Loucy (cell line): ENCODE data around the gene PHACTR2.

ENCODE experiments used
- H2AFZ ChIP-seq: fragments of 200-600 bp; sonication (generic); 2 replicates; pipeline ENCODE4 v1.6.0; 2016; ENCODE audit warnings: antibody characterized with exemption, mild to moderate bottlenecking, low read length, moderate library complexity
- H3F3A ChIP-seq: fragments of 200-600 bp; 2 replicates; pipeline ENCODE4 v1.6.0; 2016; ENCODE audit warnings: antibody characterized with exemption, low read depth, mild to moderate bottlenecking
- H3K27me3 ChIP-seq: fragments of 200-600 bp; sonication (generic); 2 replicates; pipeline ENCODE4 v1.6.1; 2014; ENCODE audit warnings: low read length, mild to moderate bottlenecking; ENCODE audit not compliant: insufficient read depth, poor library complexity, severe bottlenecking
- H3K36me3 ChIP-seq: fragments of 200-600 bp; sonication (generic); 2 replicates; pipeline ENCODE4 v1.6.1; 2016; ENCODE audit warnings: low read length; ENCODE audit not compliant: insufficient read depth
- H3K4me1 ChIP-seq: fragments of 200-600 bp; sonication (generic); 2 replicates; pipeline ENCODE4 v1.5.1; 2014; ENCODE audit warnings: low read length, mild to moderate bottlenecking; ENCODE audit not compliant: insufficient read depth, poor library complexity, severe bottlenecking
- H3K4me2 ChIP-seq: fragments of 200-600 bp; sonication (generic); 2 replicates; pipeline ENCODE4 v1.6.0; 2014; ENCODE audit warnings: antibody characterized with exemption, low read length, low read depth, mild to moderate bottlenecking; ENCODE audit not compliant: poor library complexity, severe bottlenecking
- H3K4me3 ChIP-seq: fragments of 200-600 bp; sonication (generic); 2 replicates; pipeline ENCODE4 v1.5.1; 2014; ENCODE audit warnings: low read length, mild to moderate bottlenecking, mixed read lengths; ENCODE audit not compliant: poor library complexity, severe bottlenecking
- H3K79me2 ChIP-seq: fragments of 200-600 bp; sonication (generic); 2 replicates; pipeline ENCODE4 v1.6.1; 2014; ENCODE audit warnings: low read length; ENCODE audit not compliant: insufficient read depth
- H3K9ac ChIP-seq: fragments of 200-600 bp; sonication (generic); 2 replicates; pipeline ENCODE4 v1.6.0; 2014; ENCODE audit warnings: mild to moderate bottlenecking, low read depth, low read length, moderate library complexity; ENCODE audit not compliant: poor library complexity, severe bottlenecking
- H3K9me2 ChIP-seq: fragments of 200-600 bp; sonication (generic); replicated peaks from 2 replicates; pipeline ENCODE4 v1.6.1; 2016; ENCODE audit warnings: low read depth, low read length, mixed read lengths
- H3K9me3 ChIP-seq: fragments of 200-600 bp; sonication (generic); 2 replicates; pipeline ENCODE4 v1.6.1; 2014; ENCODE audit warnings: mild to moderate bottlenecking, antibody characterized with exemption, low read length, low read depth; ENCODE audit not compliant: insufficient read depth
- H4K20me1 ChIP-seq: fragments of 200-600 bp; sonication (generic); 2 replicates; pipeline ENCODE4 v1.6.0; 2014; ENCODE audit warnings: antibody characterized with exemption, low read length, mild to moderate bottlenecking; ENCODE audit not compliant: insufficient read depth, poor library complexity, severe bottlenecking
- CTCF ChIP-seq: fragments of 200-600 bp; sonication (generic); conservative IDR thresholded peaks from 2 replicates; pipeline ENCODE4 v1.5.1; 2014; ENCODE audit warnings: mild to moderate bottlenecking, antibody characterized with exemption, low read length
- EZH2phosphoT487 ChIP-seq: fragments of 200-600 bp; IDR thresholded peaks from 2 replicates; pipeline ENCODE4 v1.6.1; 2018; ENCODE audit warnings: antibody characterized with exemption, mild to moderate bottlenecking, moderate library complexity, borderline replicate concordance

The PHACTR2 gene

GRCh38 chr6:143754204-143754603 is 76.4 kb downstream of the PHACTR2 start:
- Histone ChIP-seq H3K4me2 (no peak overlapping the region), H3K79me2 (no peaks in the 10 kb centered on the region)

GRCh38 chr6:143755301-143755744 is 77.6 kb downstream of the PHACTR2 start:
- no peak overlapping the region for H3K9ac ChIP-seq
- H3F3A ChIP-seq: no peaks in the 10 kb centered on the region
- TF ChIP-seq CTCF: no peak
- H3K9me2 ChIP-seq: no peaks in the 10 kb centered on the region
- no peaks in the 10 kb centered on the region for H3K9me3 ChIP-seq
- no peak overlapping the region for H3K4me3 ChIP-seq
- H4K20me1 ChIP-seq: no peaks in the 10 kb centered on the region
- H2AFZ ChIP-seq: no peak overlapping the region
- no peaks in the 10 kb centered on the region for H3K27me3 ChIP-seq
- H3K36me3 ChIP-seq: no peaks in the 10 kb centered on the region
- H3K4me2 ChIP-seq: no peak overlapping the region
- peaks cover 8% of the 10 kb centered on the region for H3K4me1 ChIP-seq
- H3K79me2 ChIP-seq: no peaks in the 10 kb centered on the region

More at GRCh38 chr6:143754204-143754603, 76.4 kb downstream of the PHACTR2 start:
- Histone ChIP-seq H3K36me3 (no peaks in the 10 kb centered on the region), H2AFZ (no peak overlapping the region), H3K9me3 (no peaks in the 10 kb centered on the region), H4K20me1 (no peaks in the 10 kb centered on the region), H3K4me1 (peaks cover 2% of the 10 kb centered on the region), H3K27me3 (no peaks in the 10 kb centered on the region), H3K9ac (no peak overlapping the region), H3K4me3 (no peak overlapping the region), H3F3A (no peaks in the 10 kb centered on the region), H3K9me2 (no peaks in the 10 kb centered on the region)
- TF ChIP-seq EZH2phosphoT487 (no peak), CTCF (no peak)

GRCh38 chr6:143757346-143757832 is 79.6 kb downstream of the PHACTR2 start:
- peaks cover 8% of the 10 kb centered on the region for H3K4me1 ChIP-seq
- no peaks in the 10 kb centered on the region for H3K36me3 ChIP-seq
- no peaks in the 10 kb centered on the region for H3K9me3 ChIP-seq
- no peak overlapping the region for H3K4me2 ChIP-seq
- H2AFZ ChIP-seq: no peak overlapping the region
- H3K9ac ChIP-seq: no peak overlapping the region
- H3F3A ChIP-seq: no peaks in the 10 kb centered on the region
- H3K4me3 ChIP-seq: no peak overlapping the region
- H4K20me1 ChIP-seq: no peaks in the 10 kb centered on the region
- no peaks in the 10 kb centered on the region for H3K9me2 ChIP-seq
- no peaks in the 10 kb centered on the region for H3K27me3 ChIP-seq
- TF ChIP-seq CTCF: no peak
- no peak for TF ChIP-seq EZH2phosphoT487
- no peaks in the 10 kb centered on the region for H3K79me2 ChIP-seq
